Measurements from ENCODE around the gene TNFRSF13B. TPM values are rescaled to one million over a fixed set of nuclear protein-coding genes. Genes with fewer than 3 reads are reported as not detected.

Gene TNFRSF13B
- total RNA-seq, 1 experiment from 2014 or later = 0.28 TPM

GRCh38 chr17:16912021-16912962 is 59.6 kb downstream of the TNFRSF13B start:
- Histone ChIP-seq H3T11ph (ENCODE audit: low read length) (no peak overlapping the region), H3K4me2 (ENCODE audit: insufficient read depth, insufficient read length, low read length) (no peak overlapping the region), H4K8ac (replicated peaks; ENCODE audit: insufficient read length, low read depth, low read length) (no peak overlapping the region), H4K20me1 (ENCODE audit: control insufficient read depth, insufficient read depth, insufficient read length) (no peaks in the 10 kb centered on the region), H2BK15ac (ENCODE audit: low read depth, low read length) (no peak overlapping the region), H4K5ac (ENCODE audit: insufficient read length, low read depth, low read length) (no peak overlapping the region), H2BK5ac (ENCODE audit: insufficient read length, low read length) (no peak overlapping the region), H3K23me2 (ENCODE audit: insufficient read length, low read depth, low read length, poor library complexity, severe bottlenecking) (no peaks in the 10 kb centered on the region), H2BK120ac (ENCODE audit: low read depth, low read length, poor library complexity, severe bottlenecking) (no peak overlapping the region), H3K27me3 (ENCODE audit: insufficient read depth, low read length) (no peaks in the 10 kb centered on the region), H3K4ac (ENCODE audit: low read depth, low read length) (no peak overlapping the region), H3K18ac (ENCODE audit: insufficient read length, low read depth, low read length) (no peak overlapping the region), H3K4me1 (ENCODE audit: insufficient read depth, low read length) (no peaks in the 10 kb centered on the region), H2AFZ (ENCODE audit: low read length) (no peak overlapping the region), H2BK12ac (ENCODE audit: insufficient read length, low read depth, low read length) (no peak overlapping the region), H2BK20ac (ENCODE audit: low read depth, low read length, poor library complexity, severe bottlenecking) (no peak overlapping the region), H3K23ac (ENCODE audit: insufficient read length, low read depth, low read length) (no peak overlapping the region), H3K14ac (ENCODE audit: insufficient read depth, low read length) (no peak overlapping the region), H3K79me1 (ENCODE audit: insufficient read depth, low read depth, low read length, poor library complexity, severe bottlenecking) (no peaks in the 10 kb centered on the region), H3K79me2 (ENCODE audit: insufficient read depth, low read length) (no peaks in the 10 kb centered on the region), H3K56ac (ENCODE audit: insufficient read length, low read depth, low read length) (no peak overlapping the region), H3K9ac (ENCODE audit: extremely low read depth, insufficient read length, low read length) (no peak overlapping the region), H4K91ac (ENCODE audit: insufficient read length, low read depth, low read length) (no peak overlapping the region), H3K27ac (ENCODE audit: insufficient read length, low read depth, low read length) (no peak overlapping the region), H3K9me3 (ENCODE audit: control insufficient read depth, low read depth, low read length) (no peaks in the 10 kb centered on the region), H2AK5ac (ENCODE audit: insufficient read length, low read length) (no peak overlapping the region)
- no CpG with 5 or more reads among the region's 17 CpGs for WGBS (ENCODE audit: extremely low coverage, insufficient read length, low lambda C conversion rate)
- H3K9me3 Mint-ChIP-seq = no peaks in the 10 kb centered on the region; a peak in 2 of 5 replicates
- no peak overlapping the region for H3K27ac Mint-ChIP-seq
- H3K27me3 Mint-ChIP-seq (ENCODE audit: low read depth) = no peaks in the 10 kb centered on the region; the same call in none of the 2 replicates
- H3K4me3 Mint-ChIP-seq = no peak overlapping the region
- H3K36me3 Mint-ChIP-seq (ENCODE audit: insufficient read depth in 1 of 3, low read depth in 3 of 3) = no peaks in the 10 kb centered on the region
- peaks cover 0 to 9% of the 10 kb centered on the region in 2 experiments; a peak in 3 of 4 replicates for H3K4me1 Mint-ChIP-seq
- TF ChIP-seq, protein P1, sequence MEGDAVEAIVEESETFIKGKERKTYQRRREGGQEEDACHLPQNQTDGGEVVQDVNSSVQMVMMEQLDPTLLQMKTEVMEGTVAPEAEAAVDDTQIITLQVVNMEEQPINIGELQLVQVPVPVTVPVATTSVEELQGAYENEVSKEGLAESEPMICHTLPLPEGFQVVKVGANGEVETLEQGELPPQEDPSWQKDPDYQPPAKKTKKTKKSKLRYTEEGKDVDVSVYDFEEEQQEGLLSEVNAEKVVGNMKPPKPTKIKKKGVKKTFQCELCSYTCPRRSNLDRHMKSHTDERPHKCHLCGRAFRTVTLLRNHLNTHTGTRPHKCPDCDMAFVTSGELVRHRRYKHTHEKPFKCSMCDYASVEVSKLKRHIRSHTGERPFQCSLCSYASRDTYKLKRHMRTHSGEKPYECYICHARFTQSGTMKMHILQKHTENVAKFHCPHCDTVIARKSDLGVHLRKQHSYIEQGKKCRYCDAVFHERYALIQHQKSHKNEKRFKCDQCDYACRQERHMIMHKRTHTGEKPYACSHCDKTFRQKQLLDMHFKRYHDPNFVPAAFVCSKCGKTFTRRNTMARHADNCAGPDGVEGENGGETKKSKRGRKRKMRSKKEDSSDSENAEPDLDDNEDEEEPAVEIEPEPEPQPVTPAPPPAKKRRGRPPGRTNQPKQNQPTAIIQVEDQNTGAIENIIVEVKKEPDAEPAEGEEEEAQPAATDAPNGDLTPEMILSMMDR (conservative IDR thresholded peaks at IDR 0.05) = no peak
- DNase-seq = no peak

Measured in H9 (cell line).